Measurements from ENCODE around the gene TTBK1.
A peak's percentile ranks its signal among the peaks of the same experiment; 100 is the strongest.

Gene TTBK1

GRCh38 chr6:43304882-43305281, 61.6 kb downstream of the TTBK1 start:
- DNase-seq (ENCODE audit: low read depth): no peak

DNA sequence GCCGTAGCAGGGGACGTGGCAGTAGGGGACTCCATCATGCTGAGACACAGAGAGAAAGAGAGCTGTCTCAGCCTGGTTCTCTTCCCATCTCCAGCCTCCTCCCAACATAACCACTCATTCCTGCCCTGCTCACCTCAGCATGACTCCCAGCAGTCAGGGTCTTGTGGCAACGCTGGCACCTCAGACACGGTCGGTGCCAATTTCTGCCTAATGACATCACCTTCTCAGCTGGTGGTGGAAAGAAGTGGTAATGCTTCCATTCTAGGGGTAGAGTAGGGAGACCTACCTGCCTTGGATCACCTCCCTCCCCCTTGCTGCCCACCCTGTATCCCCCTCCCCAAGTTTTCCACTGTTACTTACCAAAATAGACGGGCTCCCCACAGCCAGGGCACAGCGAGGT, 62.8 kb downstream of the TTBK1 start:
- DNase-seq (ENCODE audit: low read depth): no peak

GRCh38 chr6:43307451-43308100, 64.3 kb downstream of the TTBK1 start:
- no peak for DNase-seq (ENCODE audit: low read depth)

DNA sequence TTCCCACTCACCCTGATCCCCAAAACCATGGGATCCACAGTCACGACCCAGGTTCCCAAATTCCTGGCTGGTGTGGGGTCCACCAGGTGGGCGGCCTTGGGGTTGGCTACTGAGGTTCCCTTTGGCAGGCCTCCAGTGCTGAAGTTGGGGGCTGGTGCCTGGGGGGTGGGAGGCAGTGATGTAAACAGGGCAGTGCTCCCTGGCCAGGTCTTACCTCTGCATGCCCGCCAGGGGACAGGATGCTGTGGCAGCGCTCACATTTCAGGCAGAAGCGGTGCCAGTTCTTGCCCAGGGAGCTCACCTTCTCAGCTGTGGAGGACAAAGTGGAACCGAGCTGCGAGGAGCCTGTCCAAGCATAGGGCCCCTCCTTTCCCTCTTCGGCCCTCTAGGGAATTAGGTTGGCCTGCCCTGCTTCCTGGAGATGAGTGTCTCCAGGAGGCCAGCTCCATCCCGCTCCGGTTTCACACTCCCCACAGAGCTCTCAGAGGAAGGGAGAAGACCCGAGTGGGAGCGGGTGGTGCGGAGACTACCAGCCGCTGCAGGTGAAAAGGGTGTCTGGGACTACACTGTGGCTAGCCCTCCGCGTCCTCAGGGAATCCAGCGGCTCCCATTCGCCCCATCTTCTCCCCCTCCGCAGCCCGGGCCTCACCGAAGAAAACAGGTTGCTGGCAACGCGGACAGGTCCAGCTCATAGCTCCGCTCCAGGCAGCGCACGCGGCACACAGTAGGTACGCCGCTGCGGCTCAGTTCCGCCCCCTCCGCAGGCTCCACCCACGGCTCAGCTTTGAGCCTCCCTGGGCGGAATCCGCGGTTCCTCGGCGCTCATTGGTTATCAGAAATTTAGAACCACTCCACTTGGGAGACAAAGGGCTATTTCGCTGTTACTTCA, 65.1 kb downstream of the TTBK1 start, which contains the start of gene CRIP3:
CRIP3 (minus strand) TSS at position 726 of the 889 bp plus-strand sequence; CDS start at position 692, 34 bp downstream.
- DNase-seq (ENCODE audit: low read depth): no peak

- no peak for DNase-seq (ENCODE audit: low read depth)
These were observed 65.8 kb downstream of the TTBK1 start for GRCh38 chr6:43308990-43309477.

DNA sequence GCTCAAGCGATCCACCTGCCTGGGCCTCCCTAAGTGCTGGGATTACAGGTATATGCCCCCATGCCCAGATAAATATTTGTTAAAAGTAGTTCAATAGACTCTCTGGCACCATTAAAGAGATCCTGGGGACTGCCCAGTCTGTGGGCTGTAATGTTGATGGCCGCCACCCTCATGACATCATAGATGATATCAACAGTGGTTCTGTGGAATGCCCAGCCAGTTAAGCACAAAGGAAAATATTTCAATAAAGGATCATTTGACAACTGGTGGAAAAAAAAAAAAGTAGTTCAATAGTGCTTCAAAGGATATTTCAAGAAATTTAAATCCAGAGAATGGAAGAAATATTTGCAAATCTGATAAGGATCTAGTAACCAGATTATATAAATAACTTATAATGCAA, 66.9 kb downstream of the TTBK1 start:
- DNase-seq (ENCODE audit: low read depth): no peak

DNA sequence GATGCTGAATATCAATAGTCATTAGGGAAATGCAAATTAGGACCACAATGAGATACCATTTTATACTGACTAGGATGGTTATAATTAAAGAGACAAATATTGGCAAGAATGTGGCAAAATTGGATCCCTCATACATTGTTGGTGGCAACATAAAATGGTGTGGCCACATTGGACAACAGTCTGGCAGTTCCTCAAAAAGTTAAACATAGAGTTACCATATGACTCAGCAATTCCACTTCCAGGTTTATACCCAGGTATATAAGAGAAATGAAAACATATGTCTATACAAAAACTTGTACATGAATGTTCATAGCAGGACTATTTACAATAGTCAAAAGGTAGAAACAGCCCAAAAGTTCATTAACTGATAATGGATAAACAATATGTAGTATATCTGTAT, 67.3 kb downstream of the TTBK1 start:
- DNase-seq (ENCODE audit: low read depth): no peak

DNA sequence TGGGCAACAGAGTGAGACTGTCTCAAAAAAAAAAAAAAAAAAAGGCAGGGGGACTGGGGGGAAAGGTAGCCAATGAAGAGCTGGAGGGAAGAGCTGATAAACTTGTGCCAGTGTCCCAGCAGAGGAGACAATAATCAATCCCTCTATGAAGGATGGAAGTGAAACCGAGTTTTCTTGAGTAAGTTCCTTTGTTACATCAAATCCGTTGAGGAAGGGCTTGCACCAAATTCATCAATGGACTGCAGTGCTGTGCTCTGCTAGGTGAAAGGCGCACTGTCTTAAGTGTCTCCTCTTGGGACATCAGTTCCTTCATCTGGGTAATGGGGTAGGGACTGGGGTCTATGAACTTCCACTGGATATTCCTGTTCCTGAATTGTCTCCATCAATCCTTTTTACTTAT, 68.4 kb downstream of the TTBK1 start:
- no peak for DNase-seq (ENCODE audit: low read depth)

GRCh38 chr6:43313813-43314212, 70.5 kb downstream of the TTBK1 start:
- no peak for DNase-seq (ENCODE audit: low read depth)

DNA sequence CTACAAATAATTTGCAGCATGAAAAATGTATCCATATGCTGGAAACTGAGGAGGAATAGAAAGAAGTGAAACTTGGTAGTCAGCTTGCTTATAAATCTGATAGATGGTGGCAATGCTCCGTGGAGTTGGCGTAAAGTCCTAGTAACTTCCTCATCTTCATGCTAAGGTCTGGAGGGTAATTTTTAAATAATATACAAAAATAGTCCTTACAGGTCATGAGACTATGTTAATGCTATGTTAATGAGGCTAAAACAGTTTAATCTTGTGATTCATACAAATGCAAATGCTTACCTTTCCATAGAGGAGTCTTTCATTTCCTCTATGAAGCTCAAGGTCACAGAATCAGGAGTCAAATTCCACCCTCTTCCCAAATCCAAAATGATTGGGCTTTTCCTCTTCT, 74.7 kb downstream of the TTBK1 start:
- no peak for DNase-seq (ENCODE audit: low read depth)

GRCh38 chr6:43325876-43326275, 82.6 kb downstream of the TTBK1 start:
- no peak for DNase-seq (ENCODE audit: low read depth)

GRCh38 chr6:43328528-43328927, 85.2 kb downstream of the TTBK1 start:
- no peak for DNase-seq (ENCODE audit: low read depth)

GRCh38 chr6:43331470-43331869, 88.2 kb downstream of the TTBK1 start:
- no peak for DNase-seq (ENCODE audit: low read depth)

- no peak for DNase-seq (ENCODE audit: low read depth)
These were observed 88.6 kb downstream of the TTBK1 start for GRCh38 chr6:43331891-43332290.

GRCh38 chr6:43334466-43335095, 91.3 kb downstream of the TTBK1 start:
- peak; percentile 60 for DNase-seq (ENCODE audit: low read depth)

DNA sequence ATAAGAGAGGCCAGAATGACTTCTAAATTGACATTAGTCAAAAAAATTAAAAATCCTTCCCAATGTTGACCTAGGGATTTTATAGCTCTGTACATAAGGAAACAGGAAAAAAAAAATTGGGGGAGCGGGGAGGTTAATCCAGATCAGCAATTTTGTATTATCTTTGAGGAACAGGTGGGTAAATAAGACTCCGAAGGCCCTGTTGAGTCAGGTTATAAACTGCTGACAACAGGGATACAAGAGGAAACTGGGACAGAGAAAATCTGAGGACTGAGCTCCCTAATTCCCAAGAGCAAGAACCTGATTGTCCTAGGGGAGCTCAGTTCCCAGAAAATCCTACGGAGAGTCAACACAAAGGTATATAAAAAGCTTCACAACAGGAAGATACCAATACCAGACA, 92.2 kb downstream of the TTBK1 start:
- DNase-seq (ENCODE audit: low read depth): no peak

DNA sequence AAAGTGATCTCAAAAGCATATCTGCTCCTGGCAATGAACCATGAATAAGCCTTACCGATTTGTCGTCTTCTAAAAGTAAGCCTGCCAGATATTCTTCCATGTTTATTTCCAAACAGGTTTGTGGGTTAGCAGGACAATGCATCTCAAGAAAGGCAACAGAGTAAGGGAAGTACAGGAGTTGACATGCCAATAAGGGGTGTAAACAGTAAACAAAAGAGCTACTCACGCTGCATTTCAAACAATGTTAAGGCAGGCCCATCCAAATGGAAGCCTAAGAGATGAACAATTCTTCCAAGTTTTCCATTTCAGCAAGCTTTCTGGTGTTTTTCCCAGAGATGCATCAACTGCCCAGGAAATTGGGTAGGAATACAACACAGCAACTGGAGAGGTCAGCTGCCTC, 93.1 kb downstream of the TTBK1 start:
- no peak for DNase-seq (ENCODE audit: low read depth)

Data from amniotic epithelial cell (primary cell).